HPDE6-E6E7 (cell line): Measurements from ENCODE around the gene RFTN1.

Experiments
- DNase-seq: peaks from one replicate; pipeline ENCODE4 v3.0.0; 2011; ENCODE audit warnings: missing footprints; ENCODE audit errors: extremely low spot score

RFTN1 gene

GRCh38 chr3:16486201-16486600 lies 27.3 kb downstream of the RFTN1 start:
- DNase-seq, result no peak

- DNase-seq, result no peak
Measured at GRCh38 chr3:16485395-16485992, 28.0 kb downstream of the RFTN1 start.

- no peak for DNase-seq
Measured at GRCh38 chr3:16484984-16485383, 28.5 kb downstream of the RFTN1 start.

- DNase-seq, result no peak
Measured at GRCh38 chr3:16484216-16484615, 29.3 kb downstream of the RFTN1 start.

GRCh38 chr3:16482770-16483531 lies 30.5 kb downstream of the RFTN1 start:
- DNase-seq, result no peak

DNA sequence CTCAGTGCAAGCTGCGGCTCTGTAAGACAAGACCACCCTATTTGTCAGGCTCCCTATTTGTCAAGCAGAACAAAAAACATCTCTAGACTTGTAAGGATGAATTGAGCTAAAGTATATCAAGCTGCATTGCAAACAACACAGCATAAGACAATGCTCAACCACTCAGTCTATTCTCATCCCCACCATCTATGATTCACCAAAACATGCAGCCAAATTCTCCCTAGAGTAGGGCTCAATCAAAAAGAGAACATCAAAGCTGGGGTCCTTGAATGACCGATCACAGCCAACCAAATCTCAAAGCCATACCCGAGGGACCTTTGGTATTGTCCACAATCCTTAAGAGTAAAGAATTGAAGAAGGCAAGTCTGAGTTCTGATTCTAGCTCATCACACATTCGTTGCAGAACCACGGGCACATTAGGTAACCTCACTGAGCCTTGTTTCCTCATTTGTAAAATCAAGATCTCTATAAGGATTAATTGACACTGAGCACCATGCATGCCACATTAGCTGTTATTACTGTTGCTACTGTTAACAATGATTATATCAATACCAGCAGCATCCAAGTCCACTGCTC lies 31.2 kb downstream of the RFTN1 start:
- DNase-seq, result no peak

- DNase-seq, result no peak
Measured at GRCh38 chr3:16481546-16481897, 32.0 kb downstream of the RFTN1 start.

GRCh38 chr3:16480861-16481545 lies 32.5 kb downstream of the RFTN1 start:
- no peak for DNase-seq

GRCh38 chr3:16478516-16478915 lies 35.0 kb downstream of the RFTN1 start:
- DNase-seq, result no peak

DNA sequence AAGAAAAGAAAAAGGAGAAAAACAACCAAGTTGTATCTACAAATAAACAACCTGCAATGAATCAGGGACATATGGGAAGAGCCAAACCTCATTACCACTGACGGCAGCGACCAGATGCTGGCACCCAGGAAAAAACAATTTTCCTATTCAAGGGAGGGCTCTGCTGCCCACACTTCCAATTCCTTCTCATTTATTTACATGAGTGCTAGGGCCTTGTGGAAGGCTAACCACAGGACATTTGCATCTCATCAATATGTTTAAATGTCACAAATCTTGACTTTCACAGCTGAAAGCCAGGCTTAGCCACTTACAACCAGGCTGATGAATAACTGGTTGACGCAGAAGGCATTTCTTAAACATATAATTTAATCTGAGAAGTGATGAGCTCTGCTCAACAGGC lies 36.0 kb downstream of the RFTN1 start:
- no peak for DNase-seq

DNA sequence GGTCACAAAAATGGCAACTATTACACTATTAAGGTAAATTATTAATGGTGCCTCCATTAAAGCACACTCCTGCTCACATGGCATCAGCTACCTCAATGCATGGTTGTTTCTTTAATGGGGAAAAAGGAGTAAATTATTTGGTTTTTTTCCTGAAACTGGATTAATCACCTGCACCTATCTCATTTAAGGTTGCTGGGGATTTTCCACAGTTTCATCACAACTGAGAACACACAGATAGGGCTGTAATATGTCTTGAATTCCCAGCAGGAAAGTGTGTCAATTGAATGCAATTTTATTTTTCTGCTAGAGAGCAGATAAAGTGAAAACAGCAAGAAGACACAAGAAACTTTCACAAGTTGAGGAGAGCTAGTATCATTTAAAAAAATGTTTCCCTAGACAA lies 36.4 kb downstream of the RFTN1 start:
- DNase-seq, result no peak

DNA sequence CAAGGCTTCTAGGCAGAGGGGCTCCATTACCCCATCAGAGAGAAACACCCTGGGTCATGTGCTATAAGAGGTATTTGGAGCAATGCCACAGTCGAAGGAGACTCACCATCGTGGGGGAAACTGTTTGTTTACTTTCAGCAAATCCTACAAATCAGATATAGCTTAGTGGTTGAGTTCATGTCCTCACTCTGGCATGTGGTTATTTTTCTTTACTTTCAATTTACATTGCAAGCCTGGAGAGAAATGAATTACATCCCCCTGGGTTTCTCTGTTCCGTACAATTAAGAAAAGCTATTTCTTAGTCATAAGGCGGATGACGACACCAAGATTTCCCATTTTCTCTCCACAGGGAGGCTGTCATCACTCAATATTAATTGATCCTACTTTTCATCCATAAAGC lies 36.9 kb downstream of the RFTN1 start:
- no peak for DNase-seq

DNA sequence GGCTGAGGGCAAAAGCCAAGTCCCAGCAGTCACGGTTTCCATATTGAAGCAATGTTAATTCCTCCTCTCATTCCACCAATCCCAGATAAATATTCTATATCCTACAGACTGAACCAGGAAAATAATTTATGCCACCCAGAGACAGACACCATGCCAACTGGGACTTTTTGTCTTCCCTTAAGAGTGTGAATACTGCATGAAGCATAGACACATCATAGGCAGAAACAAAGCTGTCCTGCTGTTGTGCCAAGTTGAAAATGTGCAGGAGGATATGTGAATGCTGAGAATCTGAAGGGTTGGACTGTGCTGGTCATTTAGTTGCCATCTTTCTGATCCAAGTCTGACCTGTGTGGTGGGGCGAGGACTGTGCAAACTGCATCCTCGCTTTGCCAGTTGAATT lies 37.7 kb downstream of the RFTN1 start:
- DNase-seq, result no peak

DNA sequence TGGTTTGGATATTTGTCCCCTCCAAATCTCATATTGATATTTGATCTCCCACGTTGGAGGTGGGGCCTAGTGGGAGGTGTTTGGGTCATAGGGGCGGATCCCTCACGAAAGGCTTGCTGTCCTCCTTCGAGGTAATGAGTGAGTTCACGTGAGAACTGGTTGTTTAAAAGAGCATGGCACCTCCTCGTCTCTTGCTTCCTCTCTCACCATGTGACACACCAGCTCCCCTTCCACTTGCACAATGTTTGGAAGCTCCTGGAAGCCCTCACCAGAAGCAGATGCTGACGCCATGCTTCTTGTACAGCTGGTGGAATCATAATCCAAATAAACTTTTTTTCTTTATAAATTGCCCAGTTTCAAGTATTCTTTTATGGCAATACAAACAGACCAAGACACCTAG lies 38.6 kb downstream of the RFTN1 start:
- no peak for DNase-seq

- no peak for DNase-seq
Measured at GRCh38 chr3:16474216-16474615, 39.3 kb downstream of the RFTN1 start.

GRCh38 chr3:16472593-16472992 lies 40.9 kb downstream of the RFTN1 start:
- no peak for DNase-seq

- no peak for DNase-seq
Measured at GRCh38 chr3:16471897-16472296, 41.6 kb downstream of the RFTN1 start.

DNA sequence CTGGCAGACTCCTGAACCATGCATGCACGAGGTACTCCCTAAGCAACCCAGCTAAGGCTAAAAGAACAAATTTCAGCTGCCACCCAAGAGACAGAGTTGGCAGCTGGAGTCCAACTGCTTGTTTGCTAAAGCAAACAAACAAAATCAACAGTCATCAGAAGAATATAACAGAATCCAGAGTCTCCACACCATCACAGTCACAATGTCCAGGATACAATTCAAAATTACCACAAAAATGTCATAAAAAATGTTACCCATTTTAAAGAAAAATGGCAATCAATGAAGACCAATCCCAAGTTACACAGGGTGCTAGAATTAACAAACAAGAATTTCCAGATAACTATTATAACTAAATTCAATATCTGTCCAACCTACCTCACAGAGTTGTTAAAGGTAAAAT lies 42.9 kb downstream of the RFTN1 start:
- DNase-seq, result no peak

DNA sequence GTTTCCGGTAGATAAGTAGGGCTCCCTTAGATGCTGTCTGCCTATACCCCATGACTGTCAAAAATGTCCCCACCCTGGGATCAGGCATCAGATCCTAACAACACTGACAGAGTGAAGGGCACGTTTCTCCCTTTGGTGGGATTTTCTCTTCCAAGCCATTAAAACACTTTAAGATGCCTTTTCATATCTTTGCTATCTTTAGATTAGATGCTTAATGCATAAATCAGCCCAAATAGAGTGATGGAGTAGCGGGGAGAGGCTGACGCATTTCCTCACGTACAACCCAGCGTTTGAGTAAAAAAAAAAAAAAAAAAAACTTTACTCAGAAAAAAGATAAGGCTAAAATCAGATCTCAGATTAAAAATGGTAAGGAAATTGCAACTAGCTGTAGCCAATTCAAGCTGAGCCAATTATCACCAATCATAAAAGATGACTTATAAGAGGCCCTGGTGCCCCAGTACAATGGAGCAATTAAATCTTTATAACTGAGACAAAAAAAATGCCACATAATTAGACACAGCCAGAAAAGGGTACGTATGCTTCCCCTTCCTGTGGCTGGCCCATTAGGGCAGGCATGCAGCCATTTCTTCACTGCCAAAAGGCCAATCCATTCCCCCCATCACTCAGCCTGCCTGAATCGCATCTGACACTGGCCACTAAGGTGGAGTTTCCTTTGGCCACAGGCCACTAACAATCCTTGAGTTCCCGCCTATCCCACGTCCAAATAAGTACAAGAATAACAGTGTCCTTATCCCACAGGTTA lies 45.0 kb downstream of the RFTN1 start:
- DNase-seq, result no peak

- no peak for DNase-seq
Measured at GRCh38 chr3:16468002-16468335, 45.5 kb downstream of the RFTN1 start.

DNA sequence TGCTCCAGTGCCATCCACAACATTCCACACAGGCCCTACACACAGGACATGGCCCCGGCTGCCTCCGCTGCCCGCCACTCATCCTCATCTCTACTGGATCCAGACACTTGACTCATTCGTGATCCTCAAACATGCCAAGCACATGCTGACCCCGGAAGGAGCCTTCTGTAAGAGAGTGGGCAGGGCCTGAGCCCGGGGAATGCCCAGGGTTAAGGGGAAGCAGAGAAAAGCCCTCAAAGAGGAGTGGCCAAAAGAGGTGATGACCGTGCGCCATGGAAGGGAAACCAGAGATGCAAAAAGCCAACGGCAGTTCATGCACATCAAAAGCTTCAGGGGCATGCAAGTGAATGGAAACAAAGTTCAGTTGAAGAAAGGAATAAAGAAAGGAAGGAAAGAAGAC lies 46.1 kb downstream of the RFTN1 start:
- DNase-seq, result no peak

- DNase-seq, result no peak
Measured at GRCh38 chr3:16466822-16467221, 46.7 kb downstream of the RFTN1 start.
